Fibroblast of upper back skin (primary cell): Measurements from ENCODE around the gene ZNF592.

ENCODE experiments used
- DNase-seq: peaks from one replicate; pipeline ENCODE4 v3.0.0-alpha.2; 2013

The ZNF592 gene

GRCh38 chr15:84780492-84780891 lies 32.1 kb downstream of the ZNF592 start:
- no peak for DNase-seq

DNA sequence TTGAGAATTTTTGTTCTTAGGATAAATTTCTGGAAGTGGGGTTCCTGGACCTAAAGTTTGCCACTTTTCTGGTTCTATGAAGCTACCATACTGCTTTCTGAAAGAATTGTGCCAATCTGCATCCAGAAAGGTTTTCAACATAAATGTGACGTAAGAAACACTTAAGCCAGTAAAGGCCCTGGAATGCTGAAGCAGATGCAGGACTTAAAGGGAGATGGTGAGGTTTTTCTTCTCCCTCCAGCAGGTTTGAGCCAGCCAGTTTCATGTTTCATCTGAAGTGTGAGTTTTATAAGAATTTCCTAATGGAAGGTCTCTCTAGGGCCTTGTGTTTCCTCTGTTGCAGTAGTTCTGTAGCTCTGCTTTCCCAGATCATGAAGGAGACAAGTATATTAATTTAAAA lies 33.1 kb downstream of the ZNF592 start:
- no peak for DNase-seq

DNA sequence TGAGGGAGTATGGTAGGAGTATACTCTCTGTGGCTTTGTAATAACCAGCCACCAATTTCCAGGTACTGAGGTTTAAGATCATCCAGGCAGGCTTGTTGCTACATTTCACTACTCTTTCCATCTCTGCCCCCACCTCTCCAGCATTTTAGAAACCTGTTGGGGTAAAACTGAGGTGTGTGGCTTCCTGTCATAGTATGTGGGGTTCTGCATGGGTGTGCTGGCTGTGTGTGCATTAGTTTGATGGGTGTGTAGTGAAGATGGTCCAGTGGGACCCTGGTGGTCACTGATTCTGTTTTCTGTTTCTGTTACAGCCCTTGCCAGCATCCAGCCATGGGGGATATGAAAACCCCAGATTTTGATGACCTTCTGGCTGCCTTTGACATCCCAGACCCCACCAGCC lies 34.0 kb downstream of the ZNF592 start:
- DNase-seq, result no peak

- no peak for DNase-seq
Measured at GRCh38 chr15:84783493-84784251, 35.3 kb downstream of the ZNF592 start.

DNA sequence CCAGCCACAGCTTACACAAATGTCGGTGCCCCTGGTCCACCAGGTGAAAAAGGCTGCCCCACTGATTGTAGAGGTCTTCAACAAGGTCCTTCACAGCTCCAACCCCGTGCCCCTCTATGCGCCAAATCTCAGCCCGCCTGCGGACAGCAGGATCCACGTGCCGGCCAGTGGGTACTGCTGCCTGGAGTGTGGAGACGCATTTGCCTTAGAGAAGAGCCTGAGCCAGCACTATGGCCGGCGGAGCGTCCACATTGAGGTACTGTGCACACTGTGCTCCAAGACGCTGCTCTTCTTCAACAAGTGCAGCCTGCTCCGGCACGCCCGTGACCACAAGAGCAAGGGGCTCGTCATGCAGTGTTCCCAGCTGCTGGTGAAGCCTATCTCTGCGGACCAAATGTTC lies 35.9 kb downstream of the ZNF592 start:
- no peak for DNase-seq

- DNase-seq, result no peak
Measured at GRCh38 chr15:84785053-84785452, 36.7 kb downstream of the ZNF592 start.

- DNase-seq, result no peak
Measured at GRCh38 chr15:84788500-84788899, 40.1 kb downstream of the ZNF592 start.

- DNase-seq, result no peak
Measured at GRCh38 chr15:84789762-84790161, 41.4 kb downstream of the ZNF592 start.

DNA sequence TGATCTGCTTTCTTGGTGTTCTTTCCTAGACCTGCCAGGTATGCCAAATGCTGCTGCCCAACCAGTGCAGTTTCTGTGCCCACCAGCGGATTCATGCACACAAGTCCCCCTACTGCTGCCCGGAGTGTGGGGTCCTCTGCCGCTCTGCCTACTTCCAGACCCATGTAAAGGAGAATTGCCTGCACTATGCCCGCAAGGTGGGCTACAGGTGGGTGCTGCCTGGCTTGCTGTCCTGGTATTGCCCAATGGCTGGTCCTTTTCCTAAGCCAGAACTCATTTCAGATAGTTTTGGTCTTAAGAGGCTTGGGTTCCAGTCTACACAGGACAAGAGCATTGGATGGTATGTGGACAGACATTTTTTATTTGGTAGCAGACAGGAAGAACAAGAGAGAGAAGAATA lies 42.3 kb downstream of the ZNF592 start:
- no peak for DNase-seq

- DNase-seq, result peak; percentile 27
Measured at GRCh38 chr15:84791763-84792162, 43.4 kb downstream of the ZNF592 start.

- DNase-seq, result no peak
Measured at GRCh38 chr15:84793431-84794161, 45.2 kb downstream of the ZNF592 start.

GRCh38 chr15:84794162-84794547 lies 45.8 kb downstream of the ZNF592 start:
- DNase-seq, result no peak

GRCh38 chr15:84795186-84795585 lies 46.8 kb downstream of the ZNF592 start:
- no peak for DNase-seq

DNA sequence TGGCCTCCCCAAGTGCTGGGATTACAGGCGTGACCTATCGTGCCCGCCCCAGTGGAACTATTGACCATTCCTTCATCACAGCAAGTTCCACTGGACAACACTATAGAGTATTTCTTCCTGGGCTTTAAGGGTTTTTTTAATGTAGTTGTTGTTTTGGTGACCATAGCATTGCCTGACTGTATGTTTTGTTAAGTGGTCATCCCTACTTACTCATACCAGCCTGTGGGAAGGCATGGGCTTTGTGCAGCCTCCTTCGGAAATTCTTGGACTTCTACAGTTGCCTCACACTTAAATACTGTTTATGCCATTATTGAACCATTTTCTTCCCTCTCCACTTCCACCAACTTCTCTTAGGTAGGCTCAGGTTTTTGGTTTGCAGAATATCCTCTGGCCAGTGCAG lies 48.8 kb downstream of the ZNF592 start:
- DNase-seq, result no peak

DNA sequence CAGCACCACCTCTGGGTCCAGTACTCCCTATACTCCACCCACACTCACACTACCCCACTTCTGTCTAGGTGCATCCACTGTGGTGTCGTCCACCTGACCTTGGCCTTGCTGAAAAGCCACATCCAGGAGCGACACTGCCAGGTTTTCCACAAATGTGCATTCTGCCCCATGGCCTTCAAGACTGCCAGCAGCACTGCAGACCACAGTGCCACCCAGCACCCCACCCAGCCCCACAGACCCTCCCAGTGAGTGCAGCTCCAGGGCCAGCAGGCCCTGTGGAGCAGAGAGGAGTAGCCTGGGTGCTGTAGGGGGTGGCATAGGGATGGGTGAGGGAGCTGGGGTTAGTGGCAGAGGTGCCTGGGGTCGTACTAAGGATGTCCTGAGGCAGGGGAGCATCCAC lies 49.4 kb downstream of the ZNF592 start:
- no peak for DNase-seq

GRCh38 chr15:84798436-84798946 lies 50.1 kb downstream of the ZNF592 start:
- no peak for DNase-seq

GRCh38 chr15:84799511-84800187 lies 51.3 kb downstream of the ZNF592 start:
- no peak for DNase-seq

DNA sequence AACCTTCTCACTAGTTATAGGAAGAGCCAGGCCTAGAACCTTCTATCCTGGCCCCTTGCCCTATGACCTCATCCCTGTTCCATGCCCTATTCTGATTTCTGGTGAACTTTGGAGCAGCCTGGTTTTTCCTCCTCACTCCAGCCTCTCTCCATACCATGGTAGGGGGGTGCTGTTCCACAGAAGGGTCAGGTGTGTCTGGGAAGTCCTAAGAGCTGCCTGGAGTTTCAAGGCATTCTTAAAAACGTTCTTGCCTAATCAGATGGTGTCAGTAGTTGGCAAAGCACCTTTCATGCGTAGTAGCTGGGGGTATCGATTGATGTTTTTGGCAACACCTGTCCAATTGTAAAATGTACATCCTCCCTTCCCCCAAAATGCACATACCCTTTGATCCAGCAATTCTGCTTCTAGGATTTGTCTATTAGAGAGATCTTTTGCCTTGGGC lies 52.0 kb downstream of the ZNF592 start:
- no peak for DNase-seq

DNA sequence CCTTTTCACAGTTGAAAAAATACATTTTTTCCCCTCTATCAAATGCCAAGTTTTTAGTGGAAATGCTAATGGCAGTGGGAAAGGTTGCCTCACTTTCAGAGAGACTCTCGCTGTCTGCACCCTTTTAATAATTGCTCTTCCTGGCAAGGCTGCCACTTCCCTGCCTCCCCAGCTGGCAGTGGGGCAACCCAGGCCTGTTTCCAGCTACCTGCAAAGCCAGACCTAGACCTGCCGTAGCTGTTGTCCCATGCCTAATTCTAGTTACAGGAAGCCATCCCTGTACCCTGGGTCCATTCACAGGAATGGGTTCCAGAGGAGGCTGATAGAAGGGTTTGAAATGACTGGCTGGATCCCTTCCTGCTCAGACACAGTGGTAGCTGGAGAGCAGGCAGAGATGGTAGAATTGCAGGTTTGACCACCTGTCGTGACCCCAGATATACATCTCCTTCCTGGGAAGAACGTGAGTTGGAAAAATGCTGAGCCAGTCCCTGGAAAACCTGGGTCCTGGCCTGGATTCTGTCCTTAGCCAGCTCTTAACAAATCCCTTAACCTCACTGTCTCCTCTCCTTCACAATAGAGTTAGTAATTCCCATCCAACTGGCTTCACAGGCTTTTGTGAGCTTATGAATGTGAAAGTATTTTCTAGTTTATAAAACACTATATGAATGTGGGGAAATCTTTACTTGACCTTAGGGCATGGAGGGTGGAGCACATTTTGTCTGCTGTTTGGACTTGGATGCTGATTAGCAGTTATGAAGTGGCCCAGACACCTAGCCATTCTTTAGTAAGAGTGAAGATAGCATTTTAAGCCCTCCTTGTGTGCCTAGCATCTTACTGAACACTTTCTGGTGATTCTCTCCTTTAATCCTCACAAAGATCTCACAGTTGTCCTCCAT lies 55.9 kb downstream of the ZNF592 start:
- no peak for DNase-seq

DNA sequence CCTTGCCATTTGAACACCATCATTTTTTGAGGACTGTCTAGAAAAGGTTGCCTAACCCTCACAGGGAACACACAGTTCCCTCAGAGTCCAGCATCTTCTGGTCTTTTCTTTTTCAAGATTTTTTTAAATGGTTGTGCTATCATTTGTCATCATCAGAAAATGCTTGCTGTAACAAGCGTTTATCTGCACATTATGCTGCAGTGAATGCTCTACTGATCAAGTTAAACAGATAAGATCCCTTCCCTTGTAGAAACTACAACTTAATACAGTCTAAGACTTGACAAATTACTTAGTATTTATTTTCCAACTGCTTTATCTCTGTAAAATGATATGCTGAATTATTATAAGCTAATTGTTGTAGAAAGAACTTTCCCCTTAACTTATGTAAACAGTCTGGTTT lies 56.8 kb downstream of the ZNF592 start:
- DNase-seq, result no peak

- no peak for DNase-seq
Measured at GRCh38 chr15:84807228-84807627, 58.8 kb downstream of the ZNF592 start.

DNA sequence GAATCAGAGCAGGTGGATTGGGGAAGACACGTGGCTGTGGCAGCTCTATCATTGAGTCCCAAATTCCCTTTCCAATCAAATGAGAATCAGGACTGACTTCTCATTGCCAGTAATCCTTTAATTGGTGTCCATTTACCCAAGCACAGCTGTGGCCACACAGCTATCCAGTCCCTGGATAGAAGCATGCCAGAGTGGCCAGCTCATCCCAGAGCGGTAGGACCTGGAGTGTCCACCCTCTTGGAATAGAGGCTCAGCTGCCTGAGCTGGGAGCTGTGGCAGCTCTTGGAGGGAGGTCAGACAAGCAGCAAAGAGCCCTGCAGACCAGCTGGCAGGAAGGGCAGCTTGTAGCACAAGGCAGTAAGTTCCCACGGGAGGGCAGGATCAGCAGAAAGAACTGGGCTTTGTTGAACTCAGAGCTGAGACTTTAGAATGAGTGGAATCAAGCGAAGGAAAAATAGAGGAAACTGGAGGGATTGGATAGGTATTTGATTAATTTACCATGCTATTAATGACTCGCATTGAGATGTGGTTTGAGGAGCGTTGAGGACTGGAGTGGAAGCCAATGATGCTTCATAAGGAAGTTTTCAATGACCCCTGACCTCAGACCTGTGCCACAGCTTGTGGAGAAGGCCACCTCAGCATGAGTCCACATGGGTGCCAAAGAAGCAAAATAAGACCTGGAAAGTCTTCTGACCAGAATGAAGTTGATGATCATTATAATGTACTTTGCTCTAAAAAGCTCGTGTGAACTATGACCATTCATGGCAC lies 61.9 kb downstream of the ZNF592 start:
- DNase-seq, result no peak
